Lung (tissue), 12 donors: ENCODE results near the gene TMEM253. TPM values are rescaled to one million over a fixed set of nuclear protein-coding genes. Genes with fewer than 3 reads are reported as not detected.

Experiments
- ATAC-seq: fragments of 200-7000 bp; cut with Tn5 transposase; one replicate; pipeline ENCODE4 v1.9.1; 2020; ENCODE audit warnings: moderate number of reproducible peaks; ENCODE audit not compliant: insufficient read depth, low FRiP score
- DNase-seq, 3 donors: peaks; one replicate each; pipeline ENCODE4 v3.0.0-alpha.2; 2013 to 2017
- H3K27ac ChIP-seq, 2 donors: one replicate each; pipeline ENCODE4 v1.5.1; 2013; ENCODE audit warnings: mild to moderate bottlenecking in 2 of 2, moderate library complexity in 2 of 2, control low read depth in 1 of 2, inconsistent platforms in 1 of 2, low read depth in 1 of 2, low read length in 1 of 2
- H3K27me3 ChIP-seq, 3 donors: one replicate each; pipeline ENCODE4 v1.5.1; 2013; ENCODE audit warnings: low read length in 2 of 3; ENCODE audit not compliant: control insufficient read depth in 3 of 3, insufficient read depth in 3 of 3
- H3K36me3 ChIP-seq, 4 donors: one replicate each; pipeline ENCODE4 v1.5.1; 2013; ENCODE audit warnings: low read length in 4 of 4, mild to moderate bottlenecking in 1 of 4, moderate library complexity in 1 of 4; ENCODE audit not compliant: control insufficient read depth in 4 of 4, insufficient read depth in 4 of 4
- H3K4me1 ChIP-seq, 5 donors: one replicate each; pipeline ENCODE4 v1.5.1; 2013; ENCODE audit warnings: low read length in 5 of 5, mild to moderate bottlenecking in 2 of 5, moderate library complexity in 1 of 5; ENCODE audit not compliant: control insufficient read depth in 5 of 5, insufficient read depth in 5 of 5
- H3K4me3 ChIP-seq: one replicate; pipeline ENCODE4 v1.5.1; 2013; ENCODE audit warnings: mild to moderate bottlenecking, control low read depth, moderate library complexity
- H3K9ac ChIP-seq, 2 donors: one replicate each; pipeline ENCODE4 v1.5.1; 2013; ENCODE audit warnings: low read length in 2 of 2, control low read depth in 1 of 2; ENCODE audit not compliant: insufficient read depth in 1 of 2
- H3K9me3 ChIP-seq, 4 donors: one replicate each; pipeline ENCODE4 v1.5.1; 2013; ENCODE audit warnings: low read length in 3 of 4, mild to moderate bottlenecking in 1 of 4, moderate library complexity in 1 of 4; ENCODE audit not compliant: control insufficient read depth in 4 of 4, insufficient read depth in 3 of 4
- WGBS, 2 donors: extraction: QIAGEN DNeasy Blood & Tissue Kit; methylation state at CpG; one replicate each; pipeline ENCODE4 v1.1.7; 2013; 5-methylcytosine and 5-hydroxymethylcytosine counted together
- polyA plus RNA-seq, 2 donors: library from polyadenylated mRNA; stranded (reverse); fragments of 200-250 nt; gene quantifications; one replicate each; pipeline ENCODE4 v1.2.1, GENCODE V29; 2013
- total RNA-seq, 2 donors: library from RNA; depleted of rRNA in 1 of 2; stranded (reverse); fragments of >200 nt in 1 of 2; gene quantifications; one replicate each; pipeline ENCODE4 v1.2.1, GENCODE V29; 2014 to 2021
- TF ChIP-seq, protein P1 (sequence below): IDR thresholded peaks from 2 replicates; pipeline ENCODE4 v1.5.1; 2012; ENCODE audit warnings: mild to moderate bottlenecking; ENCODE audit errors: control extremely low read depth, extremely low read depth
- donor health status: control.
- donor health status: control.
- donor health status: Bipolar disorder and iron deficiency.
- donor health status: healthy.
- donor health status: DM: yes; HTN: yes; CAD: no.

Gene TMEM253
- total and polyA plus RNA-seq, 4 donors, result 0.20 to 0.52 (median 0.34) TPM

DNA sequence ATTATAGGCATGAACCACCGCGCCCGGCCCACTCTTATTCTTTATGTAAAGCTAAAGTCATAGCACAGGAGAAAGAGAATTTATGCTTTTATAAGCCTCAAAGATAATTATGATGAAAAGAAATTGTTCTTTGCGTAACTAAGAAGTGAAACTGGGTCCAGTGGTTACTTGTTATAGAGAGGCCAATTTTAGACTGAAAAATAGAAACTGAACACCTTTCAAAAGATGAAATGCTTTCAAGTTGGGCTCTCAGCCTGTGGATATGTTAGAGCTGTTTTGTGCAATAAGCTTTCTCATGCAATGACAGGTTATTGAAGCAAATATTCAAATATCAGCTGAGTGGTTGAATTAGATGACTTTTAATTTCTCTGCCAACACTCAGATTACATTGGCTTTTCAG lies 7.9 kb downstream of the TMEM253 start:
- no peak for ATAC-seq
- TF ChIP-seq, protein P1, sequence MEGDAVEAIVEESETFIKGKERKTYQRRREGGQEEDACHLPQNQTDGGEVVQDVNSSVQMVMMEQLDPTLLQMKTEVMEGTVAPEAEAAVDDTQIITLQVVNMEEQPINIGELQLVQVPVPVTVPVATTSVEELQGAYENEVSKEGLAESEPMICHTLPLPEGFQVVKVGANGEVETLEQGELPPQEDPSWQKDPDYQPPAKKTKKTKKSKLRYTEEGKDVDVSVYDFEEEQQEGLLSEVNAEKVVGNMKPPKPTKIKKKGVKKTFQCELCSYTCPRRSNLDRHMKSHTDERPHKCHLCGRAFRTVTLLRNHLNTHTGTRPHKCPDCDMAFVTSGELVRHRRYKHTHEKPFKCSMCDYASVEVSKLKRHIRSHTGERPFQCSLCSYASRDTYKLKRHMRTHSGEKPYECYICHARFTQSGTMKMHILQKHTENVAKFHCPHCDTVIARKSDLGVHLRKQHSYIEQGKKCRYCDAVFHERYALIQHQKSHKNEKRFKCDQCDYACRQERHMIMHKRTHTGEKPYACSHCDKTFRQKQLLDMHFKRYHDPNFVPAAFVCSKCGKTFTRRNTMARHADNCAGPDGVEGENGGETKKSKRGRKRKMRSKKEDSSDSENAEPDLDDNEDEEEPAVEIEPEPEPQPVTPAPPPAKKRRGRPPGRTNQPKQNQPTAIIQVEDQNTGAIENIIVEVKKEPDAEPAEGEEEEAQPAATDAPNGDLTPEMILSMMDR, result no peak
- 94 to 98% methylated on average over 4 of the region's 4 CpGs for WGBS, 2 donors

DNA sequence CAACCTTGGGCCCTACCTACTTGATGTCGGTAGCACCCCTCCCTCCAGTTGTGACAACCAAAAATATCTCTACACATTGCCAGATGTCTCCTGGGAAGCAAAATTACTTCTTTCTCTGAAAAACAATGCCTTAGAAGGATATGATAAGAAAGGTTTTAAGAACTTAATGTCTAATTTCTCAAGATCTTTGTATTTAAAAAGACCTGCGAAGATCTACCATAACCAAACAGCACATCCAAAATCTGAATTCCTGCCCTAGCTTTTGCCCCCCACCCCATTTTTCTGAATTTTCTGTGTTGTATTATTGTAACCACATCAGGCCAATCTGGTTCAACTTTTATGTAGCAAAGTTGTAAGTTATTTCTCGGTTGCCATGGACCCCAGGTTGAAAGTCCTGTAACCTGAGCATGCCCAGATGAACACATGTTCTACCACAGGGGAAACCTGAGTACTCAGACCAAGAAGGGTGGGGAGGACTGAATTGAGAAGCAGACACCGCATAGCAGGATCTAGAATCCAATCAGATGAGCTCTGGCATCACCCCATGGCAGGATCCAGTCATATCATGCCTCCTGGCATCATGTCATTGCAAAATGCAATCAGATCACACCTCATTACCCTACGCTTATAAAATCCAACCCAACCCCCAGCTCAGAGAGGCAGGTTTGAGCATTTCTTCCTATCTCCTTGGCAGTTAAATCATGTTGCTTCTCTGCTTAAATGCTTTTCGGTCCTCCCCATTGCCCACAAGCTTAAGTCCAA lies 8.7 kb downstream of the TMEM253 start:
- Histone ChIP-seq H3K4me3 (no peak overlapping the region), H3K9ac (no peak overlapping the region), H3K9me3 (no peaks in the 10 kb centered on the region), H3K27ac (no peak overlapping the region), H3K27me3 (no peaks in the 10 kb centered on the region), H3K4me1 (peaks cover 7 to 29% (median 16%) of the 10 kb centered on the region in 5 donors), H3K36me3 (no peaks in the 10 kb centered on the region)
- DNase-seq (no peak), ATAC-seq (no peak)
- TF ChIP-seq, protein P1, result no peak
- WGBS, 2 donors, result 82 to 95% methylated on average over 6 of the region's 6 CpGs

More for the DNA sequence above, 7.9 kb downstream of the TMEM253 start:
- Histone ChIP-seq H3K9ac (no peak overlapping the region), H3K36me3 (no peaks in the 10 kb centered on the region), H3K9me3 (no peaks in the 10 kb centered on the region), H3K27ac (no peak overlapping the region), H3K27me3 (no peaks in the 10 kb centered on the region), H3K4me3 (no peak overlapping the region), H3K4me1 (peaks cover 7 to 30% (median 17%) of the 10 kb centered on the region in 5 donors)
- no peak for DNase-seq

DNA sequence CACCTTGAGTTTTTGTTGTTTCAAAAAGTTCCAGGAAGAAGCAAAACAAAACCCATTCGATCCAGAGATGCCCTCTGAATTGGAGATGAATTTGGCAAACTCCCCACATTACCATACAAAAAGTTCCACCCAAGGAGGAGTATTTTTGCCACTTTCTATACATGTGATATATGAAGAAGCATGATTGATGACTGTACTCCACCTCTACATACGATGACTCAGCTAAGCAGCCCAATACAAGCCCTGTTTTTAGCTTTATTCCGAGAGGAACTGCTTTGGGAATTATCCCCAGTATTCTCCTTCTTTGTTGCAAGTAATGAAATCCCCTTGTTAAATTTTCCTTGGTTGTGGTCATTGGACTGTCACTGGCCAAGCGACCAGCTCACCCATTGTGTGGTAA lies 11.4 kb downstream of the TMEM253 start:
- 81 to 92% methylated on average over 4 of the region's 4 CpGs for WGBS, 2 donors
- no peak for ATAC-seq

More for the DNA sequence above, 11.4 kb downstream of the TMEM253 start:
- no peaks in the 10 kb centered on the region for H3K9me3 ChIP-seq
- H3K27me3 ChIP-seq, result no peaks in the 10 kb centered on the region
- no peak overlapping the region for H3K27ac ChIP-seq
- peaks cover 0 to 3% (median 0%) of the 10 kb centered on the region in 5 donors for H3K4me1 ChIP-seq
- no peak for DNase-seq
- H3K4me3 ChIP-seq, result no peak overlapping the region
- TF ChIP-seq, protein P1, result no peak
- no peaks in the 10 kb centered on the region for H3K36me3 ChIP-seq
- no peak overlapping the region for H3K9ac ChIP-seq
